HepG2 (cell line): ENCODE results near the gene PAPPA. TPM values are rescaled to one million over a fixed set of nuclear protein-coding genes. Genes with fewer than 3 reads are reported as not detected.

Experiments
- ATAC-seq: fragments of 200-7000 bp; cut with Tn5 transposase; 3 replicates; pipeline ENCODE4 v1.9.1; 2020; ENCODE audit warnings: mild to moderate bottlenecking, moderate library complexity
- BruUV-seq: library from RNA; stranded (reverse); fragments of 400-500 nt; replicated peaks from 2 replicates; lab custom pipeline; 2021; lab: Mats Ljungman, UMichigan
- CTCF ChIA-PET: fragments of 300-600 bp; formaldehyde crosslinking; extraction: SDS; loops from one replicate; lab custom pipeline; 2021; ENCODE audit warnings: low total read pairs, inconsistent platforms, low intra/inter-chr PET ratio; lab: Yijun Ruan, JAX
- POLR2A ChIA-PET: fragments of 350-600 bp; sonication (Branson Sonifier 250); formaldehyde crosslinking; loops from one replicate; lab custom pipeline; 2020; ENCODE audit warnings: antibody characterized with exemption, inconsistent platforms; lab: Yijun Ruan, JAX
- DNase-seq: peaks from one replicate; pipeline ENCODE4 v3.0.0-alpha.2; 2015; ENCODE audit warnings: low spot score
- FAIRE-seq: peaks from 3 replicates; lab custom pipeline; 2011; peaks lifted over from hg19 to GRCh38; lab: Jason Lieb, UNC
- H2AFZ ChIP-seq: one replicate; pipeline ENCODE4 v1.6.1; 2011; ENCODE audit warnings: low read length, inconsistent platforms
- H3K27ac ChIP-seq: fragments of 300-600 bp; 3 replicates; pipeline ENCODE4 v1.8.0; 2011; ENCODE audit warnings: mixed run types, mild to moderate bottlenecking, mixed read lengths, low read length, inconsistent platforms; ENCODE audit not compliant: insufficient read depth; ENCODE audit errors: extremely low read length
- H3K27me3 ChIP-seq, 2 experiments: fragments of 200-600 bp in 1 of 2; 2 replicates in 1 of 2; 3 replicates in 1 of 2; pipeline versions ENCODE4 v1.6.0 to v1.8.0; 2011; ENCODE audit warnings: low read length in 2 of 2, mild to moderate bottlenecking in 2 of 2, moderate library complexity in 2 of 2, inconsistent platforms in 1 of 2; ENCODE audit not compliant: insufficient read depth in 2 of 2, control insufficient read depth in 1 of 2
- H3K36me3 ChIP-seq, 2 experiments: fragments of 200-600 bp in 1 of 2; replicated peaks in 1 of 2; 2 replicates in 1 of 2; 3 replicates in 1 of 2; pipeline versions ENCODE4 v1.5.1 to v1.8.0; 2011; ENCODE audit warnings: low read length in 2 of 2, inconsistent platforms in 1 of 2; ENCODE audit not compliant: insufficient read depth in 2 of 2, control insufficient read depth in 1 of 2
- H3K4me1 ChIP-seq: 2 replicates; pipeline ENCODE4 v1.5.1; 2012; ENCODE audit warnings: low read length, inconsistent platforms; ENCODE audit not compliant: insufficient read depth
- H3K4me2 ChIP-seq: 2 replicates; pipeline ENCODE4 v1.6.0; 2011; ENCODE audit warnings: low read depth, low read length, inconsistent platforms
- H3K4me3 ChIP-seq, 3 experiments: fragments of 200-600 bp in 1 of 3; sonication (generic), shearing (Covaris generic) in 1 of 3; replicated peaks in 1 of 3; 2 replicates each; pipeline ENCODE4 v1.5.1; 2011 to 2016; ENCODE audit warnings: low read length in 3 of 3, inconsistent platforms in 2 of 3, low read depth in 2 of 3, mild to moderate bottlenecking in 2 of 3, control low read depth in 1 of 3, mixed read lengths in 1 of 3; ENCODE audit not compliant: insufficient read depth in 1 of 3
- H3K79me2 ChIP-seq: one replicate; pipeline ENCODE4 v1.6.1; 2011; ENCODE audit warnings: low read length, inconsistent platforms; ENCODE audit not compliant: insufficient read depth
- H3K9ac ChIP-seq: 2 replicates; pipeline ENCODE4 v1.6.0; 2011; ENCODE audit warnings: mild to moderate bottlenecking, low read depth, low read length, inconsistent platforms; ENCODE audit not compliant: insufficient read depth
- H3K9me3 ChIP-seq: 2 replicates; pipeline ENCODE4 v1.5.1; 2012; ENCODE audit warnings: mild to moderate bottlenecking, low read length
- H4K20me1 ChIP-seq: 2 replicates; pipeline ENCODE4 v1.6.0; 2011; ENCODE audit warnings: inconsistent platforms, mild to moderate bottlenecking, low read length, moderate library complexity; ENCODE audit not compliant: insufficient read depth
- KLF15 ChIP-seq: sonication (generic); formaldehyde crosslinking; IDR thresholded peaks from 2 replicates; pipeline ENCODE4 v1.8.1; 2023; ENCODE audit warnings: borderline replicate concordance, mild to moderate bottlenecking, inconsistent platforms, missing genetic modification reagents, mixed read lengths
- MATR3 ChIP-seq: sonication (generic); formaldehyde crosslinking; IDR thresholded peaks from 2 replicates; pipeline ENCODE4 v1.4.0; 2020; ENCODE audit warnings: missing genetic modification reagents
- MTF2 ChIP-seq: sonication (generic); formaldehyde crosslinking; IDR thresholded peaks from 2 replicates; pipeline ENCODE4 v1.5.0; 2020; ENCODE audit warnings: missing genetic modification reagents, borderline replicate concordance
- NONO ChIP-seq, 2 experiments: fragments of 450-650 bp in 1 of 2; sonication (generic) in 1 of 2; formaldehyde crosslinking in 1 of 2; IDR thresholded peaks in 1 of 2; conservative IDR thresholded peaks in 1 of 2; 2 replicates each; pipeline versions ENCODE4 v1.6.1 to v1.8.0; 2017 to 2022; ENCODE audit warnings: mild to moderate bottlenecking in 1 of 2, missing genetic modification reagents in 1 of 2, moderate library complexity in 1 of 2
- PITX1 ChIP-seq: sonication (generic); formaldehyde crosslinking; IDR thresholded peaks from 2 replicates; pipeline ENCODE4 v1.5.1; 2020; ENCODE audit warnings: mild to moderate bottlenecking, missing genetic modification reagents
- POLR2AphosphoS2 ChIP-seq: IDR thresholded peaks from 2 replicates; pipeline ENCODE4 v1.6.1; 2011; ENCODE audit warnings: low read depth, low read length, improper control_type of control experiment
- POLR2AphosphoS5 ChIP-seq: IDR thresholded peaks from 2 replicates; pipeline ENCODE4 v1.6.1; 2012; ENCODE audit warnings: low read depth, low read length
- SOX5 ChIP-seq: IDR thresholded peaks from 2 replicates; pipeline ENCODE4 v1.6.1; 2016; ENCODE audit warnings: borderline replicate concordance
- TEAD2 ChIP-seq: sonication (generic); formaldehyde crosslinking; IDR thresholded peaks from 2 replicates; pipeline ENCODE4 v1.9.0; 2021; ENCODE audit warnings: missing genetic modification reagents
- U2AF2 ChIP-seq: fragments of 200-400 bp; formaldehyde crosslinking; IDR thresholded peaks from 2 replicates; pipeline ENCODE4 v1.6.1; 2017; ENCODE audit warnings: low read depth, mild to moderate bottlenecking, low read length
- ZBTB40 ChIP-seq, 2 experiments: fragments of 450-650 bp in 1 of 2; sonication (generic) in 1 of 2; formaldehyde crosslinking in 1 of 2; IDR thresholded peaks; 2 replicates each; pipeline versions ENCODE4 v1.6.1 to v1.8.0; 2016 to 2022; ENCODE audit warnings: antibody characterized with exemption in 1 of 2, mild to moderate bottlenecking in 1 of 2, missing genetic modification reagents in 1 of 2
- WGBS: methylation state at CpG from one replicate; pipeline ENCODE4 v1.1.6; 2017; ENCODE audit warnings: low lambda C conversion rate; 5-methylcytosine and 5-hydroxymethylcytosine counted together
- in situ Hi-C: cut with HindIII; loops from 2 replicates; pipeline ENCODE4 v1.10.0; 2017; ENCODE audit warnings: low pct_unique_long_range_greater_than_20kb; ENCODE audit not compliant: extremely low pct_ligation_motif_present
- intact Hi-C: fragments of 100-400 bp; cut with micrococcal nuclease; formaldehyde crosslinking; loops from one replicate; pipeline ENCODE4 v1.10.0; 2022; ENCODE audit not compliant: unreplicated experiment
- polyA plus RNA-seq, 8 experiments: library from polyadenylated mRNA; depleted of rRNA in 3 of 8; stranded (reverse) in 7 of 8; unstranded in 1 of 8; fragments of >200 nt; fragmentation: Illumina TruSeq in 4 of 8; extraction: Trizol in 4 of 8; gene quantifications; 2 replicates each; pipeline versions ENCODE4 v1.2.1 to v1.2.3, GENCODE V29; 2011 to 2016; ENCODE audit warnings: low read depth in 4 of 8, missing spikeins in 1 of 8, mixed read lengths in 1 of 8; ENCODE audit not compliant: insufficient read depth in 1 of 8
- total RNA-seq, 5 experiments: library from RNA; depleted of rRNA; stranded (reverse); fragments of >200 nt; fragmentation: Illumina TruSeq; extraction: Trizol; gene quantifications; 2 replicates each; pipeline ENCODE4 v1.2.3, GENCODE V29; 2016; ENCODE audit warnings: low read depth in 1 of 5
- TF ChIP-seq, protein P1 (sequence below): IDR thresholded peaks from 2 replicates; pipeline ENCODE4 v1.4.0; 2020; ENCODE audit warnings: mild to moderate bottlenecking, missing genetic modification reagents

The PAPPA gene
- total and polyA plus RNA-seq, 2 of the 13 experiments (the other 11 are each of a cell fraction or from before 2014, with no cell fraction given): 0.09 to 0.11 TPM

DNA sequence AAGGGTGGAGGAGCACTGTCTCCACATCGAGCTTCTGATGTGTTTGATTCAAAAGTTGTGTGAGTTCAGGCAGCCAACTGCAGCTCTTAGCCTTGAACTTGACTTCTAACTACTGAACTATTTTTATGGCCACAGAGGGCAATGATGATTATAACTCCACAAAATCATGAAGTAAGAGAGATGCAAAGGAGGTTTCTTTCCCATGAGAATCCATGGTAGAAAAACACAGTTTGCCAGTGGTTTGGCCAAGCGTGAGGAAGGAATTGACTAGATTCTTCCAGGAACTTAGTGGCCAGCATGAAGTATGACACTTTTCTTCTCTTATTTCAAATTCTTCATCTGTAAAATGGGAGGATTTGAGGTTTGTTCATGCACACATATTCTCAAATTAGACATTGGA lies 43.2 kb downstream of the PAPPA start:
- FAIRE-seq: no peak
- Histone ChIP-seq H4K20me1 (no peaks in the 10 kb centered on the region), H3K27me3 (no peaks in the 10 kb centered on the region), H3K9ac (no peak overlapping the region), H2AFZ (no peak overlapping the region), H3K4me3 (no peak overlapping the region), H3K9me3 (no peaks in the 10 kb centered on the region), H3K4me1 (peaks cover 6% of the 10 kb centered on the region; the same call in 1 of the 2 replicates), H3K4me2 (no peak overlapping the region), H3K79me2 (no peaks in the 10 kb centered on the region), H3K36me3 (no peaks in the 10 kb centered on the region), H3K27ac (no peak overlapping the region)
- intact Hi-C loops: no loop called here
- ATAC-seq: no peak
- ChIA-PET CTCF (no interaction called here), POLR2A (no interaction called here)
- no TSS peak for BruUV-seq
- no peak for DNase-seq
- 16% methylated on average over 2 of the region's 2 CpGs for WGBS
- in situ Hi-C loops: no loop called here
- no peak for TF ChIP-seq MATR3 (CRISPR knock-in tag)
- no peak for TF ChIP-seq NONO (IDR thresholded peaks at IDR 0.05)
- TF ChIP-seq NONO (CRISPR knock-in tag; conservative IDR thresholded peaks at IDR 0.05): no peak
- TF ChIP-seq ZBTB40 (IDR thresholded peaks at IDR 0.05): no peak
- no peak for TF ChIP-seq ZBTB40 (CRISPR knock-in tag; IDR thresholded peaks at IDR 0.05)
- TF ChIP-seq TEAD2: no peak
- TF ChIP-seq U2AF2: no peak
- TF ChIP-seq POLR2AphosphoS5: no peak
- TF ChIP-seq SOX5 (CRISPR knock-in tag): no peak
- no peak for TF ChIP-seq PITX1
- no peak for TF ChIP-seq MTF2 (CRISPR knock-in tag)
- no peak for TF ChIP-seq POLR2AphosphoS2
- TF ChIP-seq, protein P1, sequence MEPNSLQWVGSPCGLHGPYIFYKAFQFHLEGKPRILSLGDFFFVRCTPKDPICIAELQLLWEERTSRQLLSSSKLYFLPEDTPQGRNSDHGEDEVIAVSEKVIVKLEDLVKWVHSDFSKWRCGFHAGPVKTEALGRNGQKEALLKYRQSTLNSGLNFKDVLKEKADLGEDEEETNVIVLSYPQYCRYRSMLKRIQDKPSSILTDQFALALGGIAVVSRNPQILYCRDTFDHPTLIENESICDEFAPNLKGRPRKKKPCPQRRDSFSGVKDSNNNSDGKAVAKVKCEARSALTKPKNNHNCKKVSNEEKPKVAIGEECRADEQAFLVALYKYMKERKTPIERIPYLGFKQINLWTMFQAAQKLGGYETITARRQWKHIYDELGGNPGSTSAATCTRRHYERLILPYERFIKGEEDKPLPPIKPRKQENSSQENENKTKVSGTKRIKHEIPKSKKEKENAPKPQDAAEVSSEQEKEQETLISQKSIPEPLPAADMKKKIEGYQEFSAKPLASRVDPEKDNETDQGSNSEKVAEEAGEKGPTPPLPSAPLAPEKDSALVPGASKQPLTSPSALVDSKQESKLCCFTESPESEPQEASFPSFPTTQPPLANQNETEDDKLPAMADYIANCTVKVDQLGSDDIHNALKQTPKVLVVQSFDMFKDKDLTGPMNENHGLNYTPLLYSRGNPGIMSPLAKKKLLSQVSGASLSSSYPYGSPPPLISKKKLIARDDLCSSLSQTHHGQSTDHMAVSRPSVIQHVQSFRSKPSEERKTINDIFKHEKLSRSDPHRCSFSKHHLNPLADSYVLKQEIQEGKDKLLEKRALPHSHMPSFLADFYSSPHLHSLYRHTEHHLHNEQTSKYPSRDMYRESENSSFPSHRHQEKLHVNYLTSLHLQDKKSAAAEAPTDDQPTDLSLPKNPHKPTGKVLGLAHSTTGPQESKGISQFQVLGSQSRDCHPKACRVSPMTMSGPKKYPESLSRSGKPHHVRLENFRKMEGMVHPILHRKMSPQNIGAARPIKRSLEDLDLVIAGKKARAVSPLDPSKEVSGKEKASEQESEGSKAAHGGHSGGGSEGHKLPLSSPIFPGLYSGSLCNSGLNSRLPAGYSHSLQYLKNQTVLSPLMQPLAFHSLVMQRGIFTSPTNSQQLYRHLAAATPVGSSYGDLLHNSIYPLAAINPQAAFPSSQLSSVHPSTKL (CRISPR knock-in tag): no peak
- no peak for TF ChIP-seq KLF15 (CRISPR knock-in tag)
